ENCODE data around the gene RPS15.

GRCh38 chr19:1427221-1427920 is 10.8 kb upstream of the RPS15 start:
- no peak for TF ChIP-seq YY1 (IDR thresholded peaks at IDR 0.05; ENCODE audit: insufficient read depth, insufficient read length)
- no peak for TF ChIP-seq ZNF274 (IDR thresholded peaks at IDR 0.05; ENCODE audit: low read depth, low read length)
- no peak for TF ChIP-seq SUZ12 (IDR thresholded peaks at IDR 0.05; ENCODE audit: extremely low read depth, insufficient read depth, insufficient read length)
